ENCODE results near the gene SUPT20HL1. TPM values are rescaled to one million over a fixed set of nuclear protein-coding genes. Genes with fewer than 3 reads are reported as not detected.

The SUPT20HL1 gene
- not detected in 5 replicates for total RNA-seq (2022; extraction: Qiagen RNA extraction)

GRCh38 chrX:24360272-24360671 is at the start of gene SUPT20HL1:
Gene SUPT20HL1 (plus strand): TSS chrX:24360639. CDS start chrX:24362761, 2,122 bp downstream.

GRCh38 chrX:24314019-24314635 is 46.3 kb upstream of the SUPT20HL1 start, which contains the start of gene SUPT20HL2:
Gene SUPT20HL2 (minus strand): TSS chrX:24314069. CDS start chrX:24313315, 754 bp downstream.

Other genes with a start within 250 kb of the SUPT20HL1 start
- gene ZFX, start 210.9 kb upstream of the SUPT20HL1 start, total RNA-seq (2022; extraction: Qiagen RNA extraction), result 6.5 to 11.0 TPM (median 7.3 TPM) in 5 replicates
- not detected in 5 replicates for gene SUPT20HL2, start 46.6 kb upstream of the SUPT20HL1 start, total RNA-seq (2022; extraction: Qiagen RNA extraction)
- 4.3 to 5.2 TPM (median 4.4 TPM) in 5 replicates for gene PDK3, start 104.6 kb downstream of the SUPT20HL1 start, total RNA-seq (2022; extraction: Qiagen RNA extraction)

Data from A549 treated with AZD2906 at 1 μM for 4 hours (cell line).